Osteocyte (in vitro differentiated cells): ENCODE results near the gene GUCA2A. TPM values are rescaled to one million over a fixed set of nuclear protein-coding genes. Genes with fewer than 3 reads are reported as not detected.

Source experiments
- DNase-seq: peaks from one replicate; pipeline ENCODE4 v3.0.0; 2021; ENCODE audit warnings: mixed read lengths; ENCODE audit not compliant: unreplicated experiment; ENCODE audit errors: extremely low spot score
- H3K27ac Mint-ChIP-seq: one replicate; pipeline ENCODE4 v1.8.0; 2021; ENCODE audit warnings: mild to moderate bottlenecking, mixed read lengths; ENCODE audit not compliant: unreplicated experiment
- H3K27me3 Mint-ChIP-seq: one replicate; pipeline ENCODE4 v1.8.0; 2021; ENCODE audit warnings: mixed read lengths; ENCODE audit not compliant: unreplicated experiment
- H3K36me3 Mint-ChIP-seq: one replicate; pipeline ENCODE4 v1.8.0; 2021; ENCODE audit warnings: mixed read lengths; ENCODE audit not compliant: unreplicated experiment
- H3K4me1 Mint-ChIP-seq: one replicate; pipeline ENCODE4 v1.8.0; 2021; ENCODE audit warnings: mixed read lengths; ENCODE audit not compliant: unreplicated experiment
- H3K4me3 Mint-ChIP-seq: one replicate; pipeline ENCODE4 v1.8.0; 2021; ENCODE audit warnings: mild to moderate bottlenecking, moderate library complexity, mixed read lengths; ENCODE audit not compliant: unreplicated experiment
- H3K9me3 Mint-ChIP-seq: one replicate; pipeline ENCODE4 v1.8.0; 2021; ENCODE audit warnings: mixed read lengths; ENCODE audit not compliant: unreplicated experiment
- CTCF ChIP-seq: fragments of 200-600 bp; sonication (generic); IDR thresholded peaks from 2 replicates; pipeline ENCODE4 v1.5.0; 2021; ENCODE audit warnings: antibody characterized with exemption, mild to moderate bottlenecking, moderate library complexity
- total RNA-seq: library from RNA; stranded (reverse); gene quantifications from 2 replicates; pipeline ENCODE4 v1.2.1, GENCODE V29; 2021

The GUCA2A gene
- total RNA-seq, 1 donor from 2014 or later, result not detected

- TF ChIP-seq CTCF, result no peak
- Mint-ChIP-seq H3K9me3 (no peaks in the 10 kb centered on the region), H3K36me3 (peaks cover 20% of the 10 kb centered on the region), H3K27ac (no peak overlapping the region), H3K27me3 (no peaks in the 10 kb centered on the region), H3K4me1 (peaks cover 15% of the 10 kb centered on the region), H3K4me3 (no peak overlapping the region)
- DNase-seq, result no peak
Measured at GRCh38 chr1:42183210-42183956, 18.8 kb upstream of the GUCA2A start.

- Mint-ChIP-seq H3K27me3 (no peaks in the 10 kb centered on the region), H3K4me1 (peaks cover 12% of the 10 kb centered on the region), H3K9me3 (no peaks in the 10 kb centered on the region), H3K36me3 (peaks cover 12% of the 10 kb centered on the region), H3K4me3 (no peak overlapping the region), H3K27ac (no peak overlapping the region)
- DNase-seq, result no peak
- no peak for TF ChIP-seq CTCF
Measured at GRCh38 chr1:42181687-42182086, 17.1 kb upstream of the GUCA2A start.

GRCh38 chr1:42179900-42180329 is 15.4 kb upstream of the GUCA2A start:
- no peak for TF ChIP-seq CTCF
- Mint-ChIP-seq H3K4me1 (peaks cover 4% of the 10 kb centered on the region), H3K27me3 (no peaks in the 10 kb centered on the region), H3K27ac (no peak overlapping the region), H3K36me3 (peaks cover 7% of the 10 kb centered on the region), H3K4me3 (no peak overlapping the region), H3K9me3 (no peaks in the 10 kb centered on the region)
- no peak for DNase-seq

GRCh38 chr1:42179275-42179674 is 14.7 kb upstream of the GUCA2A start:
- H3K27ac Mint-ChIP-seq, result no peak overlapping the region
- no peaks in the 10 kb centered on the region for H3K9me3 Mint-ChIP-seq
- H3K36me3 Mint-ChIP-seq, result peaks cover 2% of the 10 kb centered on the region
- no peaks in the 10 kb centered on the region for H3K27me3 Mint-ChIP-seq
- peaks cover 4% of the 10 kb centered on the region for H3K4me1 Mint-ChIP-seq
- no peak for DNase-seq
- no peak overlapping the region for H3K4me3 Mint-ChIP-seq
- TF ChIP-seq CTCF, result no peak

GRCh38 chr1:42178249-42178648 is 13.7 kb upstream of the GUCA2A start:
- H3K9me3 Mint-ChIP-seq, result no peaks in the 10 kb centered on the region
- no peak for DNase-seq
- no peak overlapping the region for H3K27ac Mint-ChIP-seq
- H3K4me3 Mint-ChIP-seq, result no peak overlapping the region
- no peaks in the 10 kb centered on the region for H3K27me3 Mint-ChIP-seq
- peaks cover 4% of the 10 kb centered on the region for H3K4me1 Mint-ChIP-seq
- peaks cover 2% of the 10 kb centered on the region for H3K36me3 Mint-ChIP-seq
- no peak for TF ChIP-seq CTCF
